LoVo (cell line): ENCODE data around the gene SMYD3.

ENCODE experiments used
- DNase-seq: peaks from one replicate; pipeline ENCODE4 v3.0.0-alpha.2; 2016; ENCODE audit warnings: low spot score

Gene SMYD3

DNA sequence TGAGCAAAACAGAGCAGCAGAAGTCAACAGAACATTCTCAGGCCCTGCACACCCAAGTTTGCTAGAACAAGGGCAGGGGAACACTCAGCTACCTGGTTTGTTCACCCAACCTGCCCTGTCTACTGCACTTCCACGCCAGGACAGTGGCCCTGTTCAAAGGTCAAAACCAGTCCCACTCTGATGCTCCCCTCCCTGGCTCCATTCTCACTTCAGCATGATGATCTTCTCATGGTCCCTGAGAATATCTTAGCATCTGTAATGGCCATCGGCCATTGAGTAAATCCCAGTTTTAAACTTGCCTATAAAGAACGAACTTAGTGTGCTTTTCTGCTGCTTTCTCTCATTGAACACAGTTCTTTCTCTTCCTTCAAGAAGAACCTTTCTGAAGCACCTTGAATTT lies 293.6 kb downstream of the SMYD3 start:
- DNase-seq: no peak

DNA sequence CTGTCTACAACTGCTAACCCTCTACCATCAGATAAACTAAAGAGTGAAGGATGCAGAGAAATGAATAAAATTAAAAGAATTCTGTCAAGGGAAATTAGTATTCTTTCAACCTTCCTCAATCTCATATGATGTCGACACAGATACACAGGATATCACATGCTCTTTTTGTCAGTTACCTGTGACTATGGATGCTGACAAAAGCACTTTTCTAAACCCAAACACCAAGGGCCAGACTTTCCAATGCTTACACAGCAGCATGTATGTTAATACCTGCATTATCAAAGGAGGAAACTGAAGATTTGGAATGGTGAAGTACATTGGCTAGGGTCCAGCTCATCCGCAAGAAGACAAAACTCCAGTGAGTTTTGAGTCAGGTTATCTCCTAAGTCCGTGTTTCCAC lies 294.0 kb downstream of the SMYD3 start:
- DNase-seq: no peak

DNA sequence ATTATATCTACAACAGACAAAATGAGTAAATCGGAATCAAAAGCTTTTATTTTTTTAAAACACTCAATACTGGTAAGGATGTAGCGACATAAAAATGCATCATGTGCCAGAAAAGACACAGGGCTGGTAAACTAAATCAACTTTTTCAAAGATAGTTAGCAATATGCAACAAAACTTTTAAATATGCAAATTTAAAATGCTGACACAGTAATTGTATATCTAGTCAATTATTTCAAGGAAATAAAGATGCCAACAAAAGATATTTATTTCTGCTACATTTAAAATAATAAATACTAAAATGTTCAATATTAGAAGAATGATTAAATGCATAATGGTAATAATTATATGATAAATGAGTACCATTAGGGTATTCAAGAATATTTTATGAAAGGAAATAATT lies 295.1 kb downstream of the SMYD3 start:
- no peak for DNase-seq

DNA sequence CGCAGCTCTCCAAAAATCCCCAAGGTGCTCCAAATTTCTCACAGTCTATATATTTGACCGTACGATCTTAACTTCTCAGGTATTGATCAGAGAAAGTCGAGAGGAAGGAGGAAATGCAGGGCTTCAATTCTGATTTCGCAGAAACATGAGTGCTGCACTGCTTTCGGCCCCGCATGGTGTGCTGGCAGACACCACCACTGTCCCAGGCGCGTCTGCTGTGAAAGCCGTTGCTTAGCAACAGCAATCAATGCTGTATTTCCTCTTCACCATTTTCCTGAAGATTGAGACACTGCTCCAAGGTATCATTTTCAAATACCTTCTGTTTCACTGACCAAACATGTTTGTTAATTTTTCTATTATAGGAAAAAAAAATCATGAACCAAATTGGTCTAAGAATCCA lies 296.3 kb downstream of the SMYD3 start:
- DNase-seq: no peak

DNA sequence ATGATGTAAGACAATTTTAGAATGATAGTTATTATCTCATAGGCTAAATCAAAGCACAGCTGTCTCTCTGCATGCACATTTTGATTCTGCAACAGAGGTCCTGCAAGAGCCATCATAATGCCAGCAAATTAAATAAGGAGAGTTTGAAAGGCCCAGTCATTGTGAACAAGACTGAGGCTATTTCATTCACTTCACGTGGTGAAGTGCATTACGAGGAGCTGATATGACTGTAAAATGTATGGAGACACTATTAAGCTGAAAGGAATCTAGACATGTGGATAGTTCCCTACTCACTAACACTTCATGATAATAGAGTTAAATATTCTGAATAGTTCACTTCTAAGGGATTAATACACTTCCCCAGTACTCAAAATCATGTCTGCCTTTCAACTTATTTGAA lies 299.0 kb downstream of the SMYD3 start:
- no peak for DNase-seq

DNA sequence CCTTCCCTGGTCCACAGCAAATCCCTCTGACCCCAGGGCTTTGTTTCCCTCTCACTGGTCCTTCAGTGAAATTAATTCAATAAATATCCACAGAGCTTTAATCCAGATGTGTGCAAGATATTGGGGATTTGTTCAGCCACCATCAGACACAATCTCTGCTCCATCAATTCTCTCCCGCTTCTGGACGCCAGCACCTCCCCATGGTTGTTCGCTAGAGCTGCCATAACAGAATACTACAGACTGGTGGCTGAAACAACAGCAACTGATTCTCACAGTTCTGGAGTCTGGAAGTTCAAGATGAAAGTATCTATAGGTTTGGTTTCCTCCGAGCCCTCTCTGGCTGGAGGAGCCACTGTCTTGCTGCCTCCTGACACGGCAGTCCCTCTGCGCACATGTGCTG lies 303.9 kb downstream of the SMYD3 start:
- no peak for DNase-seq

DNA sequence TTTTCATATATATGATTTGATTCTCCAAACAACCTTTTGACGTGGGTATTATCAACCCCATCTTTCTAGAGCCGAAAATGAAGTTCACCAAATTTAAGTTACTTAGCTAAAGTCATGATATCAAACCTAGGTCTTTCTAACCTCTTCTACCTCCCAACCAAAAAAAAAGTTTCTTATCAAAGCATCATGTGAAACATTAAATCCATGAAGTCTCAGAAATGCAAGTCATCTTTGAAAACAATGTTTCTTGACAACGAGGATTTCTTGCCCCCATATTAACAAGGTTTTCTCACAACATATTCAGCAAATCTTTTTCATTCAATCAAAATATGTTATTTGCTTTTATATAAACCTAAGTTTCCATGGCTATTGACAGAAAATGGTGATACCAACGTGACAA lies 306.3 kb downstream of the SMYD3 start:
- DNase-seq: no peak

DNA sequence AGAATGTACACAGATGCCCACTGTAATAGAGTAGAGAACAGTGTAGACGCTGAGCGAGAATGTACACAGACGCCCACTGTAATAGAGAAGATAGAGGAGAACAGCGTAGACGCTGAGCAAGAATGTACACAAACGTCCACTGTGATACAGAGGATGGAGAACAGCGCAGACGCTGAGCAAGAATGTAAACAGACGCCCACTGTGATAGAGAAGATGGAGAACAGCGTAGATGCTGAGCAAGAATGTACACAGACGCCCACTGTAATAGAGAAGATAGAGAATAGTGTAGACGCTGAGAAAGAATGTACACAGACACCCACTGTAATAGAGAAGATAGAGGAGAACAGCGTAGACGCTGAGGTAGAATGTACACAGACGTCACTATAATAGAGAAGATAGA lies 306.9 kb downstream of the SMYD3 start:
- no peak for DNase-seq

DNA sequence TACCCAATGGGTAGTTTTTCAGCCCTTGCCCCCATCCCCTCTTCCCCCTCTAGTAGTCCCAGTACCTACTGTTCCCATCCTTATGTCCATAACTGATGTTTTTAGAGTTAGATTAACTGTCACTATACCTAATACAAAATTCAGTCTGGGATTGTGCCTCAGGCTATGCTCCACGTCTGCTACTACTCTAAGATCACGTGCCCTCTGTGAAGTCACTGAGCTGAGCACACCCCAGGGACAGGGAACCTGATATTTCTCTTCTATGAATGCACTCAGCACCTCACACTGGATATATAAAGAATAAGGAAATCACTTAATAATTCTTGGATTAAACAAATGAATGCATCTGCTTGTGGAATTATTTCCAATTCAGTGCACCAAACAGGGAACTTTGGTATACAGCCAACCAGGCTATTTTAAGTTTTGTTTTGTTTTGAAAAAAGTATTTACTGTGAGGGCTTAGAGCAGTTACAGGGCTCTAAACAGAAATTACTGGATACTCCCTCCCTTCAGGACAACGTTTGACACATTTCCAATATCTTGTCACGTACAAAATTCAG lies 307.9 kb downstream of the SMYD3 start:
- no peak for DNase-seq

GRCh38 chr1:246198115-246198816 lies 308.8 kb downstream of the SMYD3 start:
- no peak for DNase-seq

GRCh38 chr1:246197076-246197475 lies 310.0 kb downstream of the SMYD3 start:
- DNase-seq: no peak

DNA sequence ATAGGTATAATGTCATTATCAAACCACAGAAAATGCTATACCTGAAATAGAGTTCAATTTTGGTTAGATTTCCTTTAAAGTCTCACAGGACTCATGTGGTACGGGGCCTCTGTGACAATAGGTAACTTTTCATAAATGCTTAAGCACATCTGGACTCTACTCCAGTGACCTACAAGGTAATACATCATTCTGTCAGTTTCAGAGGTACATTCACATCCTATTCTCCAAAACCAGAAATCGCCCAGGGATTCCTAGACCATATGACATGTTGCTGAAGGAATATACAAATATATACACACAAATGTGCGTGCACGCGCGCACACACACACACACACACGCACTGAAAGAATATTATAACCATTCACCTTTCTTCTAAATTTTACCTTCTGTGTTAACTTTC lies 311.8 kb downstream of the SMYD3 start:
- no peak for DNase-seq

DNA sequence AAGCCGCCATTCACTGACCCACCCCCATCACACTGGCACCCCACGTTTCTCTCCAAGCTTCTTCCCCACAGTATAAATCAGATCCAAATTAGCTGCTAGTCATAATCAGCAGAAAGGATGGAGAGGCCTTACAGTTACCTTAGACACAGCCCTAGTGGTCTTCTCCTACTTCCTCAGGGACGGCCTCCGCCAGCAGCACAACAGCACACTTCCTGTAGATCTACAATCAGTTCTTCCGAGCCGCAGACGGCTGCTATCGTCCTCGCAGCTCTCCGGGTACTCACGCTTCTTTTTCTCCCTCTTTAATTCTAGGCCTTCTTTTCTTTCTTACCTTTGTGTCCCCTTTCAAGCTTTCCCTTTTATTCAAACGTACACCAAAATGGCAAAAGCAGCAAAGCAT lies 313.5 kb downstream of the SMYD3 start:
- no peak for DNase-seq

DNA sequence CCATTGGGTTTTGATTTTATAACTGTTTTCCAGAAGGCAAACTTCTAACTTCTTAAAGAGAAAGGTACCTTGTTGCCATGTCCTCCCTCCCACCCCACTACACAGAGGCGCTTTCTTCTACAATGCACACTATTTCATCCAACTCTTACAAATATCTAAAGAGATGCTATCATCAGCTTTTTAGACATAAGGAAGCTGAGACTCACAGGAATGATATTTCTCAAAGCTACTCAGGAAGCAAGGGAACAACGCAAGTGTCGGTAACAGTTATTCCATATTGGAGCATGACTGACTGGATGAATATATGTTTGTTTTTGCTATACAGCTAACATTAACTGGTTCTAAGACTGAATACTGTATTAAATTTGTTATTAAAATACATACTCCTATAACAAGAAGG lies 318.0 kb downstream of the SMYD3 start:
- DNase-seq: no peak

DNA sequence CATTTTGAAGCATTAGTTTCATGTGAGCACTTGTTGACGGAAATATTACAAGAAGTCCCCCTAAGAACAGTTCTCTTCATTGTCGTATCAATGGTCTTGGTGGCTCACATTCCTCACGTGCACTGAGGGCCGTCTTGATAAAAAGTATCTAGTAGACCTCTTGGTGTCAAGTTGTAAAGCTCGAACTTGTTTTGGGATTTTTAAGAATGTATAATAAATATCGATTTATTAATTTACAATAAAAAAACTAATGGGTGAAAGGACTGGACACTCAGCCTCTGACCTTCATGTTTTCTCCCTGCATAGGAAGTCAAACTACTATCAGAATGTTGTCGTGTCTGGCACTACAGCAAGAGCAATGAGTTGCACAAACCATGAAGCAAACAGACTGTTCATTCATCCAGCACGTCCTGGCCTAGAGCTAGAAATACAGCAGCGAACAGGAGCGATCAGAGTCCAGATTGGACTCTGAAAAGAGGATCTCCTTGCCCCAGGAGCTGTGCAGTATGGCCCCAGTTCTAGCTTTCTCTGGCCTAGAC lies 319.2 kb downstream of the SMYD3 start:
- no peak for DNase-seq

GRCh38 chr1:246184503-246184902 lies 322.6 kb downstream of the SMYD3 start:
- no peak for DNase-seq

- DNase-seq: no peak
Measured at GRCh38 chr1:246182149-246182851, 324.8 kb downstream of the SMYD3 start.

DNA sequence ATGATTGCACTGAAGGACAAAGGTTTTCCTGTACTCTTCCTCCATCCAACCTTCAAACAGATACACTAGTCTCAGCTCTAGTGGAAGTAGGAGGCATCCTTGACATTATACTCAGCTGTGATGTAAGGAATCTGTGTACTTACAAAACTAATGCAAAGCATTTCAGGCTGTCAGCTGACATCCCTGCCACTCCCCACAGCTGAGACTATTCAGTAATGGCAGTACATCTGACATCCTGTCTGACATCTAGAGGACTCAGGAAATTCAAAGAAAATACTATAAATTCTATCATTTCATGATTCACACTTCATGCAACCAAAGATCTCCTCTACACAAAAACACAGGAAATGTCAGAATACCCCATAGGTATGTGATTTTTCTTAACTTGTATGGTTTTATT lies 325.8 kb downstream of the SMYD3 start:
- DNase-seq: no peak

- DNase-seq: no peak
Measured at GRCh38 chr1:246179401-246179800, 327.7 kb downstream of the SMYD3 start.

GRCh38 chr1:246178717-246179311 lies 328.3 kb downstream of the SMYD3 start:
- no peak for DNase-seq

DNA sequence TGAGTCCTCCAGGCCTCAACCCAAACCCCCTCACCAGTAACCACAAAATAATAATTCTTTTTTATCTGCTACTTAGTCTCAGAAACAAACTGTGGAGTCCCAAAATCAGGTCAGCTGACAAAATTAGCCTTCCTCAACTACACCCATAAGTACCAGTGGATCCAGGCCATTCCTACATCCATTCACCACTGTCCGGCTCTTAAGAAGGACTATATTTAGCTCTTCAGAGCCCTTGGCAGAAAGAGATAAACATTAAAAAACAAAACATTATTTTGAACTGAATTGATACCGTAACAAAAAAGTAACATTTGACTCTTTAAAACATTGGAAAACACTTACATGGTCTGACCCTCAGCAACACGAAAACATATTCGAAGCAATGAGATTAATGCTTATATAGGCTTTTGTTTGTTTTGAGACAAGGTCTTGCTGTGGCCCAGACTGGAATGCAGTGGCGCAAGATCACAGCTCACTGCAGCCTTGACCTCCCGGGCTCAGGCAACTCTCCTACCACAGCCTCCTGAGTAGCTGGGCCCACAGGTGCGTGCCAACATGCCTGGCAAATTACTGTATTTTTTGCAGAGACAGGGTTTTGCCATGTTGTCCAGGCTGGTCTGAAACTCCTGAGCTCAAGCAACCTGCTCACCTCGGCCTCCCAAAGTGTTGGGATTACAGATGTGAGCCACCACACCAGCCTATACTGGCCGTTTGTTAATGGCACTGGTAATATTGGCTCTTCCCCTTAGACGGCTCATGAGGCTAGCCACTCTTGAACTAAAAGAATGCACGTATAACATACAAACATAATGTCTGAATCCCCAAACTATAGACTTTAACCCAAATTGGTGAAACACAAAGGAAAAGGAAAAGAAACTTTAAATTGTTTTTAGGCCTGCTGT lies 330.7 kb downstream of the SMYD3 start:
- no peak for DNase-seq
